ENCODE data around the gene MYO1G. TPM values are rescaled to one million over a fixed set of nuclear protein-coding genes. Genes with fewer than 3 reads are reported as not detected.

Gene MYO1G
- total RNA-seq, 4 donors from 2014 or later: 2.7 to 14.9 (median 5.0) TPM

DNA sequence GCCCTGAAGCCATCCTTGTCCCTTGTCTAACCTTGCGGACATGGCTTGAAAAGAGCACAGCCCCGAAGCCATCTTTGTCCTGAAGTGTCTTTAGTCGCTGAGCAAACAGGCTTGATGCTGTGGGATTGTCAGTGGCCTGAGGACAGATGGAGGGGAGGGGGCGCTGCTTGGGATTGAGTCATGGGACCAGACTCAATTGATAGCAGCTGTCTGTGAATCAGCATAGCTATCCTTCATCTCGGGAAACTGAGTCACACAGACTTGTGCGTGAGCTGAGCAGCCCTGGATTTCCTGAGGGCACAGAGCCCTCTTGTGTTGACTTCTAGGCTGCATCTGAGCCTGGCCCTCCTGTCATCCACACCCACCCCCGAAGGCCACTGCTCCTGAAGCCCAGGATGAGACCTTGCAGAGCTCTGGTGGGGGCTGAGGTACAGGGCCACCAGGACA is 14.4 kb downstream of the MYO1G start:
- H3K27ac ChIP-seq: no peak overlapping the region
- TF ChIP-seq POLR2A (IDR thresholded peaks at IDR 0.05): no peak
- TF ChIP-seq, protein P1, sequence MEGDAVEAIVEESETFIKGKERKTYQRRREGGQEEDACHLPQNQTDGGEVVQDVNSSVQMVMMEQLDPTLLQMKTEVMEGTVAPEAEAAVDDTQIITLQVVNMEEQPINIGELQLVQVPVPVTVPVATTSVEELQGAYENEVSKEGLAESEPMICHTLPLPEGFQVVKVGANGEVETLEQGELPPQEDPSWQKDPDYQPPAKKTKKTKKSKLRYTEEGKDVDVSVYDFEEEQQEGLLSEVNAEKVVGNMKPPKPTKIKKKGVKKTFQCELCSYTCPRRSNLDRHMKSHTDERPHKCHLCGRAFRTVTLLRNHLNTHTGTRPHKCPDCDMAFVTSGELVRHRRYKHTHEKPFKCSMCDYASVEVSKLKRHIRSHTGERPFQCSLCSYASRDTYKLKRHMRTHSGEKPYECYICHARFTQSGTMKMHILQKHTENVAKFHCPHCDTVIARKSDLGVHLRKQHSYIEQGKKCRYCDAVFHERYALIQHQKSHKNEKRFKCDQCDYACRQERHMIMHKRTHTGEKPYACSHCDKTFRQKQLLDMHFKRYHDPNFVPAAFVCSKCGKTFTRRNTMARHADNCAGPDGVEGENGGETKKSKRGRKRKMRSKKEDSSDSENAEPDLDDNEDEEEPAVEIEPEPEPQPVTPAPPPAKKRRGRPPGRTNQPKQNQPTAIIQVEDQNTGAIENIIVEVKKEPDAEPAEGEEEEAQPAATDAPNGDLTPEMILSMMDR (IDR thresholded peaks at IDR 0.05): no peak
- H3K4me1 ChIP-seq: peaks cover 0 to 11% (median 0%) of the 10 kb centered on the region in 4 donors
- no peak for DNase-seq
- H3K36me3 ChIP-seq: no peaks in the 10 kb centered on the region
- H3K9me3 ChIP-seq: no peaks in the 10 kb centered on the region
- H3K4me3 ChIP-seq: no peak overlapping the region
- H3K27me3 ChIP-seq: no peaks in the 10 kb centered on the region

DNA sequence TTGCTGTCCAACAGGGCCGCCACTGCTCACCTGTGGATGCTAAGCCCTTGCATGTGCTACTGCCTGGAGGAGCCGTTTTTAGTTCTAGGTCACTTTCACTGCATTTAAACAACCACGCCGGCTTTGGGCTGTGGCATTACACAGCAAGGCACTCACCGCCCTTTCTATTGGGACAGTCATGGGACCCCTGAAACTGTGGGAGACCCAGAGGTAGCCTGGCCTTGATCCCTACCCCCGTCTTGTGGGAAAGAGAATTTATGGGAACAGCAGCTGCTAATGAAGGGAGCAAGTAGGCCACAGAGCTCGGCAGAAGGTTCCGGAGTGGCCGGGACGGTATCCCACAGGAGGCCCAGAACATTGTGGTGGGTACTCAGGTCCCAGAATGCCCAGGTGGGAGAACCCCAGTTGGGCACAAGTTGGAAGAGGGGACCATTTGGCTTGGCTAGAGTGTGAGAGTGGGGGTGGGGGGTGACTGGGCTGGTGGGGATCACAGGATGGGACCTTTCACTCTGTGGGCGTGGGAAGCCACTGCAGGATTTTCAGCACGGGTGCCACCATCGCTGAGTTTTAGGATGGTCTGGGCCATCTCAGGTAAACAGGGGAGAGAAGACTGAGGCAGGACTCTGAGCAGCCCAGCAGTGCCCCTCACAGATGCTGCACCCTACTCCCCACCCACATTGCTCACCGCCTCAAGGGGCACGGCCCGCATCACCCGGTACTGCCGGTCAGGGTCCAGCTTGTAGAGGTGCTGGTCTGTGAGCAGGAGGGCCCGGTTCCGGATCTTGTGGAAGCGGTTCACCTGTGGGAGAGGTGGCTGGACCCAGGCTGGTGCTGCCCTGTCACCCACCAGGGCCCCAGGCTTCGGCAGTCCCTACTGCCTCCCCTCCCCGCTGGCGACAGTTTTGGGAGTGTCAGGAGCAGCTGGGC is 15.2 kb downstream of the MYO1G start:
- Histone ChIP-seq H3K4me3 (peak overlapping the region in 1 of 4 donors; percentile 49), H3K27ac (no peak overlapping the region), H3K36me3 (no peaks in the 10 kb centered on the region), H3K27me3 (no peaks in the 10 kb centered on the region), H3K9me3 (no peaks in the 10 kb centered on the region), H3K4me1 (peaks cover 0 to 11% (median 0%) of the 10 kb centered on the region in 4 donors)
- no peak for DNase-seq
- TF ChIP-seq, protein P1 (IDR thresholded peaks at IDR 0.05): no peak
- no peak for TF ChIP-seq POLR2A (IDR thresholded peaks at IDR 0.05)

- Histone ChIP-seq H3K27me3 (no peaks in the 10 kb centered on the region), H3K4me3 (peak overlapping the region; percentile 6 to 49 (median 38)), H3K9me3 (no peaks in the 10 kb centered on the region), H3K27ac (no peak overlapping the region), H3K4me1 (peaks cover 0 to 11% (median 0%) of the 10 kb centered on the region in 4 donors), H3K36me3 (no peaks in the 10 kb centered on the region)
- no peak for TF ChIP-seq POLR2A (IDR thresholded peaks at IDR 0.05)
- TF ChIP-seq, protein P1 (IDR thresholded peaks at IDR 0.05): no peak
- peak in 1 of 3 donors; percentile 55 for DNase-seq
These were observed 16.1 kb downstream of the MYO1G start for GRCh38 chr7:44962483-44963251.

- Histone ChIP-seq H3K27me3 (no peaks in the 10 kb centered on the region), H3K4me3 (peak overlapping the region in 3 of 4 donors; percentile 27 to 49 (median 48)), H3K36me3 (no peaks in the 10 kb centered on the region), H3K4me1 (peaks cover 0 to 11% (median 0%) of the 10 kb centered on the region in 4 donors), H3K27ac (no peak overlapping the region), H3K9me3 (no peaks in the 10 kb centered on the region)
- DNase-seq: peak in 1 of 3 donors; percentile 48
- no peak for TF ChIP-seq POLR2A (IDR thresholded peaks at IDR 0.05)
These were observed 16.9 kb downstream of the MYO1G start for GRCh38 chr7:44961844-44962482.

GRCh38 chr7:44960011-44960580 is 18.7 kb downstream of the MYO1G start:
- TF ChIP-seq POLR2A (IDR thresholded peaks at IDR 0.05): no peak
- TF ChIP-seq, protein P1 (IDR thresholded peaks at IDR 0.05): no peak
- no peak for DNase-seq
- Histone ChIP-seq H3K9me3 (no peaks in the 10 kb centered on the region), H3K4me3 (no peak overlapping the region), H3K4me1 (peaks cover 0 to 11% (median 0%) of the 10 kb centered on the region in 4 donors), H3K36me3 (no peaks in the 10 kb centered on the region), H3K27ac (no peak overlapping the region), H3K27me3 (no peaks in the 10 kb centered on the region)

Measured in Peyer's patch (tissue), 4 donors.